ENCODE data around the gene UHRF1.
A peak's percentile ranks its signal among the peaks of the same experiment; 100 is the strongest.

Gene UHRF1

GRCh38 chr19:4962085-4962619, 52.9 kb downstream of the UHRF1 start:
- no peak overlapping the region for H3K4me3 ChIP-seq (ENCODE audit: control insufficient read depth, low read depth, low read length)
- no peak for DNase-seq (ENCODE audit: low read depth)
- TF ChIP-seq CTCF (conservative IDR thresholded peaks at IDR 0.05; ENCODE audit: control insufficient read depth, insufficient read depth, low read depth, low read length) = no peak

- no peak for DNase-seq (ENCODE audit: low read depth)
- no peak for TF ChIP-seq CTCF (conservative IDR thresholded peaks at IDR 0.05; ENCODE audit: control insufficient read depth, insufficient read depth, low read depth, low read length)
- H3K4me3 ChIP-seq (ENCODE audit: control insufficient read depth, low read depth, low read length) = no peak overlapping the region
Measured at GRCh38 chr19:4965061-4965460, 55.8 kb downstream of the UHRF1 start.

GRCh38 chr19:4966591-4966990, 57.3 kb downstream of the UHRF1 start:
- DNase-seq (ENCODE audit: low read depth) = no peak
- no peak overlapping the region for H3K4me3 ChIP-seq (ENCODE audit: control insufficient read depth, low read depth, low read length)
- no peak for TF ChIP-seq CTCF (conservative IDR thresholded peaks at IDR 0.05; ENCODE audit: control insufficient read depth, insufficient read depth, low read depth, low read length)

- peak overlapping the region; percentile 47 for H3K4me3 ChIP-seq (ENCODE audit: control insufficient read depth, low read depth, low read length)
- DNase-seq (ENCODE audit: low read depth) = peak; percentile 78
- no peak for TF ChIP-seq CTCF (conservative IDR thresholded peaks at IDR 0.05; ENCODE audit: control insufficient read depth, insufficient read depth, low read depth, low read length)
Measured at GRCh38 chr19:4967738-4968461, 58.6 kb downstream of the UHRF1 start.

GRCh38 chr19:4968462-4969291, 59.4 kb downstream of the UHRF1 start, which contains the start of gene KDM4B:
Gene KDM4B, plus strand, starts transcription at chr19:4969113. Its CDS starts 63,778 bp downstream, at chr19:5032891.
- peak; percentile 99 for DNase-seq (ENCODE audit: low read depth)
- peak within 1 kb of the TSS; percentile 62 for H3K4me3 ChIP-seq (ENCODE audit: control insufficient read depth, low read depth, low read length)
- no peak for TF ChIP-seq CTCF (conservative IDR thresholded peaks at IDR 0.05; ENCODE audit: control insufficient read depth, insufficient read depth, low read depth, low read length)

- DNase-seq (ENCODE audit: low read depth) = no peak
- TF ChIP-seq CTCF (conservative IDR thresholded peaks at IDR 0.05; ENCODE audit: control insufficient read depth, insufficient read depth, low read depth, low read length) = no peak
Measured at GRCh38 chr19:4969292-4969771, 60.0 kb downstream of the UHRF1 start.

More at GRCh38 chr19:4969292-4969771, 60.0 kb downstream of the UHRF1 start:
- peak overlapping the region; percentile 62 for H3K4me3 ChIP-seq (ENCODE audit: control insufficient read depth, low read depth, low read length)

All from fibroblast of mammary gland (primary cell).